Subcutaneous abdominal adipose tissue (tissue), 5 donors: ENCODE measurements around the gene ANKRD9.

Experiments used
- H3K27ac ChIP-seq: one replicate; pipeline ENCODE4 v1.7.0; 2013; ENCODE audit warnings: low read depth, mild to moderate bottlenecking, inconsistent platforms, low read length, moderate library complexity
- H3K27me3 ChIP-seq, 5 donors: one replicate each; pipeline ENCODE4 v1.7.0; 2013; ENCODE audit warnings: low read length in 5 of 5, inconsistent platforms in 1 of 5; ENCODE audit not compliant: control insufficient read depth in 5 of 5, insufficient read depth in 4 of 5
- H3K36me3 ChIP-seq, 5 donors: one replicate each; pipeline ENCODE4 v1.7.0; 2013; ENCODE audit warnings: low read length in 5 of 5; ENCODE audit not compliant: control insufficient read depth in 5 of 5, insufficient read depth in 5 of 5
- H3K4me1 ChIP-seq, 5 donors: one replicate each; pipeline ENCODE4 v1.7.0; 2013; ENCODE audit warnings: low read length in 5 of 5, mild to moderate bottlenecking in 3 of 5, moderate library complexity in 1 of 5; ENCODE audit not compliant: control insufficient read depth in 5 of 5, insufficient read depth in 5 of 5
- H3K4me3 ChIP-seq, 5 donors: one replicate each; pipeline ENCODE4 v1.7.0; 2013; ENCODE audit warnings: low read length in 5 of 5, low read depth in 1 of 5
- H3K9ac ChIP-seq, 5 donors: one replicate each; pipeline ENCODE4 v1.7.0; 2013; ENCODE audit warnings: low read length in 5 of 5, mild to moderate bottlenecking in 4 of 5, moderate library complexity in 3 of 5
- H3K9me3 ChIP-seq, 5 donors: one replicate each; pipeline ENCODE4 v1.7.0; 2013; ENCODE audit warnings: low read length in 5 of 5; ENCODE audit not compliant: control insufficient read depth in 5 of 5
- donor health status: healthy.
- donor health status: healthy.
- donor health status: healthy.
- donor health status: healthy.
- donor health status: healthy.

ANKRD9 gene

DNA sequence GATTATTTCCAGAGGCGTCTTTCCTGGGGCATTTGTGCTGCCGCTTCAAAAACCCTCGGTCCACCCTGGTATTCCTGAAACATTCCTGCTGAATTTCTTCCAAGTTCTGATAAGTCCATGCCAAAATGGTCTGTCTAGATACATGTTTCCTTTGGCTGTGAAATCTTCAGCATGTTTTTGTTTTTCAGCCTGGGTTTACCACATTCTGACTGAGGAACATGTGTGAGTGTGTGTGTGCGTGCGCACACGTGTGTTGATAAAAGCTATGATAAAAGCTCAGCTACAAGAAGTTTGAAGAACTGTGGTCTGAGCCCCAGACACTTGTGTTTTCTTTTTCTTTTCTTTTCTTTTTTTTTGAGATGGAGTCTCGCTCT, 22.4 kb downstream of the ANKRD9 start:
- no peak overlapping the region for H3K27ac ChIP-seq
- no peak overlapping the region for H3K4me3 ChIP-seq
- peaks cover 0 to 4% (median 0%) of the 10 kb centered on the region in 5 donors for H3K9me3 ChIP-seq

DNA sequence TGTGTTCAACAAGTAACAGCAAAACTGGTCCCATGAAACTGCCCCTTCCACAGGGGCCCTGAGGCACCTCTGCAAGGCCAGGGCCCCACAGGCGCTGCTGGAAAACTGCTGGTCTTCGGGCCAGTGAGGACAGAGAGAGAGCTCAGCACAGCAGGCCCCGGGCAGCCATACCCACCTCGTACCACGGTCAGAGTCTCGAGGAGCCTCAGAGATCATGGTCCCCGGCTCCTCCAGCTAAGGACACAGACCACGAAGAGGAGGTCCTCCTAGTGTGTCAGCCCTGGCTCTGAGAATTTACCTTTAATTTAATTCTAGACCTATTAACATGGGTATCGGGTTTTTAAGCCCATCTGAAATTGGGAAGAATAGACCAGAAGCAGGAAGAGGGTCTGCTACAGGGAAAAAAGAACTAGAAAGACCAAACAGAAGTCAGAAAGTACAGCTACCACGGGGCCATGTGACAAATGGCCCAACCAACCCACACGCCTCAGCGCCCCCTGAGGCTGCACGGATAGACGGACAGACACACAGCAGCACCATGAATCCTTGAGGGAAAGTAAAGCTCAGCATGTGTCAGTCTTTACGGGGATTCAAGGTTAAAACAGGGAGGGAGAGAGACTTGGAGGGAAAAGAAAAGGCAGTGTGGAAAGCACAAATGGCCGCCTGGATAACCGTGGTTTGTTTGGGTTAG, 22.9 kb downstream of the ANKRD9 start:
- peaks cover 0 to 4% (median 0%) of the 10 kb centered on the region in 5 donors for H3K9me3 ChIP-seq
- no peak overlapping the region for H3K9ac ChIP-seq
- no peak overlapping the region for H3K4me3 ChIP-seq
- no peak overlapping the region for H3K27ac ChIP-seq
- no peaks in the 10 kb centered on the region for H3K27me3 ChIP-seq
- peaks cover 0 to 4% (median 0%) of the 10 kb centered on the region in 5 donors for H3K4me1 ChIP-seq
- peaks cover 0 to 15% (median 2%) of the 10 kb centered on the region in 5 donors for H3K36me3 ChIP-seq

More for the DNA sequence above, 22.4 kb downstream of the ANKRD9 start:
- peaks cover 0 to 14% (median 2%) of the 10 kb centered on the region in 5 donors for H3K36me3 ChIP-seq
- no peaks in the 10 kb centered on the region for H3K27me3 ChIP-seq
- no peak overlapping the region for H3K9ac ChIP-seq
- peaks cover 0 to 4% (median 0%) of the 10 kb centered on the region in 5 donors for H3K4me1 ChIP-seq

DNA sequence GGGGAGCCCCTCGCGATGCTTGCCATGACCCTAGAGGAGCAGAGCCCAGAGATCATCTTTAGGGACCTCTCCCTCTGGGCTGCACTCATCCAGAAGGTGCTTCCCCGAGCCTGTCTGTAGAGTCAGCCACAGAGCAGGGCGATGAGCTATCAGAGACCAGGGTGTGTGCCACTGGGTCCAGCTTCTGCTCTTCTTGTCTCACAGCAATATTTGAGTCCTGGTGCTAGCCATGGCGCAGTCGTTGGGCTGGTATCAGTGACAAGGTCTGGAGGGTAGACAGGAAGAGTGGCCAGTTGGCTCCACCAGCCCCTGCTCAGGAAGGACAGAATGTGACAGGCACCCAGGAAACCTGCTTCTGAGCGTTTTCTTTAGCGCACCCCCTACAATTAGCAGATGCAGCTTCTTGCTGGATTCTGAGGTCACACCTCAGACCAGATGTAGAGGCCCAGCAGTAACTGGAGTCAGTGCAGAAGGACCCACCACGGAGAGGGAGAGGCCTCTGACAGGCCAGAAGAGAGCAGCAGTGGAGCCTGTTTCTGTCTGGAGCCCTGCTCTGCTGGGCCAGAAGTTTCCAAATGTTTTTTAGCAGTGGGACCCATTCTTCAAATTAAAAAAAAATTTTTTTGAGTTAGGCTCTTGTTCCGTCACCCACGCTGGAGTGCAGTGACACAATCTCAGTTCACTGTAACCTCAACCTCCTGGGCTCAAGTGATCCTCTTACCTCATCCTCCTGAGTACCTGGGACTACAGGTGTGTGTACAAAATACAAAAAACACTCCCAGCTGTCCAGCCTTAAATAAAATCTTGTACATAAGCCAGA, 23.7 kb downstream of the ANKRD9 start:
- Histone ChIP-seq H3K9me3 (peaks cover 0 to 4% (median 0%) of the 10 kb centered on the region in 5 donors), H3K36me3 (peaks cover 0 to 13% (median 2%) of the 10 kb centered on the region in 5 donors), H3K9ac (no peak overlapping the region), H3K4me1 (peaks cover 0 to 4% (median 0%) of the 10 kb centered on the region in 5 donors), H3K27me3 (no peaks in the 10 kb centered on the region), H3K4me3 (no peak overlapping the region), H3K27ac (no peak overlapping the region)

DNA sequence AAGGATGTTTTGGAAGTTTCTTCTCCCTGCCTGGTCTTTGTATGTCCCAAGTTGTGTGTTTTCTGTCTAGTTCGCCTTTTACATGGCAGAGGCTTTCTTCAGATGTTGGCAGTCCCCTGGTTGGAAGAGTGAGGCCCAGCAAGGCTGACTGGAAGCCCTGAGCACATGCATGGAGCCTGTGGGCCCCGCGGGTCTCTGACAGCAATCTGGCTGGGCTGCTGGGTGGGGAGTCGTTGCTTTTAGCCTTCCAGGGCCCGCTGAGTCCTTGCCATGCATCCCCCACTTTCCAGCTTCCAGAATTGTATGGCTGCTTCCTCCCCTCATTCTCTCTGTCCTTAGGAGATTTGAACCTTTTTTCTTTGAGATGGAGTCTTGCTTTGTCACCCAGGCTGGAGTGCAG, 25.3 kb downstream of the ANKRD9 start:
- H3K27ac ChIP-seq = no peak overlapping the region
- peaks cover 0 to 7% (median 6%) of the 10 kb centered on the region in 5 donors for H3K4me1 ChIP-seq
- peaks cover 0 to 4% (median 0%) of the 10 kb centered on the region in 5 donors for H3K9me3 ChIP-seq
- H3K36me3 ChIP-seq = peaks cover 0 to 13% (median 2%) of the 10 kb centered on the region in 5 donors
- no peak overlapping the region for H3K4me3 ChIP-seq
- H3K27me3 ChIP-seq = no peaks in the 10 kb centered on the region
- H3K9ac ChIP-seq = no peak overlapping the region

DNA sequence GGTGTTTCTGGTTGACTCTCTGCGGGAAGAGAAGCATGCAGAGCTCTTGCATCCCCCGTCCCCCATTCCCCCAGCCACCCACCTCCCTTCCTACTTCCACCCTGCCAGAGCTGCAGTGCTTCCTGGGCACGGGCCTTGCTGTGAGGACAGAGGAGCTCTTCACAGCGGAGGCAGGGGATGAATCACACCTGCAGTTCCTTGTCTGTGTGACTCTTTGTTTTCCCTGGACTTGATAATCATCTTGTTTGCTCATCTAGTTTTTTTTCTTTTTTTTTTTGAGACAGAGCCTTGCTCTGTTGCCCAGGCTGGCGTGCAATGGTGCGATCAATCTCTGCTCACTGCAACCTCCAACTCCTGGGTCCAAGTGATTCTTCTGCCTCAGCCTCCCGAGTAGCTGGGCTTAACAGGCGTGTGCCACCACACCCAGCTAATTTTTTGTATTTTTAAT, 27.8 kb downstream of the ANKRD9 start:
- H3K27ac ChIP-seq = no peak overlapping the region
- no peak overlapping the region for H3K9ac ChIP-seq

DNA sequence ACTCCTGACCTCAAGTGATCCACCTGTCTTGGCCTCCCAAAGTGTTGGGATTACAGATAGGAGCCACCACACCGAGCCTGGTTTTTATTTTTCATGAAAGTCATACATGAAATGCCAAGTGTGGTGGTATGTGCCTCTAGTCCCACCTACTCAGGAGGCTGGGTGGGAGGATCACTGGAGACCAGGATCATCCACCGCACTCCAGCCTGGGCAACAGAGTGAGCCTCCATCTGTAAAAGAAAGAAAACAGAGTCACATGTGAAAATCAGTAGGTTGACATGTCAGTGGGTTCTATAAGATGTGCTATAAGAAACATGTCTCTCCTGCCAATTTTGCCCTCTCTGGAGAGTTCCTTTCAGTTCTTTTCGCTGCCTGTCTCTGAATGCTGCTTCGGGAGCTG, 28.2 kb downstream of the ANKRD9 start:
- no peak overlapping the region for H3K4me3 ChIP-seq
- no peak overlapping the region for H3K9ac ChIP-seq
- peaks cover 0 to 10% (median 6%) of the 10 kb centered on the region in 5 donors for H3K4me1 ChIP-seq
- peaks cover 0 to 7% (median under 1%) of the 10 kb centered on the region in 5 donors for H3K36me3 ChIP-seq
- no peaks in the 10 kb centered on the region for H3K27me3 ChIP-seq
- peaks cover 0 to 4% (median 0%) of the 10 kb centered on the region in 5 donors for H3K9me3 ChIP-seq
- H3K27ac ChIP-seq = no peak overlapping the region

More for the DNA sequence above, 27.8 kb downstream of the ANKRD9 start:
- Histone ChIP-seq H3K9me3 (peaks cover 0 to 4% (median 0%) of the 10 kb centered on the region in 5 donors), H3K27me3 (no peaks in the 10 kb centered on the region), H3K4me3 (no peak overlapping the region), H3K36me3 (peaks cover 0 to 12% (median 2%) of the 10 kb centered on the region in 5 donors), H3K4me1 (peaks cover 0 to 10% (median 6%) of the 10 kb centered on the region in 5 donors)

DNA sequence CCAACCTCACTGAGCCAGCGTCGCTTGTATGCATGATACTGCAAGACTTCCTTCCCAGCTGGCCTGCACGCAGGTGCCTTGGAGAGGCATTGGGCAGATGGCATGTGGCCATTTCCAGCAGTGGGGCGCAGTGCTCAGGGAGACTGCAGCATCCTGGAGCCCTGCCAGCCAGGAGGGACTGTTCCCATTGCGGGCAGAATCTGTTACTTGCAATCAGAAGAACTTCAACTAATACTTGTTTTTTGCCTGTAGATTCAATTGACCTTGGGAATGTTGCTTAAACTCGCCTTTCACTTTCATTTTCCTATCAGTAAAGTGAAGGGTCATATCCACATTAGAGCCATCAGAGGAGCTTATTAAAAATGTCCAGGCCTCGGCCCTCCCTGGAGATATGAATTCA, 29.8 kb downstream of the ANKRD9 start:
- Histone ChIP-seq H3K27me3 (no peaks in the 10 kb centered on the region), H3K36me3 (peaks cover 0 to 9% (median 3%) of the 10 kb centered on the region in 5 donors), H3K27ac (no peak overlapping the region), H3K4me3 (peak overlapping the region in 3 of 5 donors; percentile 24 to 51 (median 40)), H3K9me3 (peaks cover 0 to 4% (median 0%) of the 10 kb centered on the region in 5 donors), H3K9ac (peak overlapping the region in 1 of 5 donors; percentile 20), H3K4me1 (peaks cover 0 to 15% (median 9%) of the 10 kb centered on the region in 5 donors)

DNA sequence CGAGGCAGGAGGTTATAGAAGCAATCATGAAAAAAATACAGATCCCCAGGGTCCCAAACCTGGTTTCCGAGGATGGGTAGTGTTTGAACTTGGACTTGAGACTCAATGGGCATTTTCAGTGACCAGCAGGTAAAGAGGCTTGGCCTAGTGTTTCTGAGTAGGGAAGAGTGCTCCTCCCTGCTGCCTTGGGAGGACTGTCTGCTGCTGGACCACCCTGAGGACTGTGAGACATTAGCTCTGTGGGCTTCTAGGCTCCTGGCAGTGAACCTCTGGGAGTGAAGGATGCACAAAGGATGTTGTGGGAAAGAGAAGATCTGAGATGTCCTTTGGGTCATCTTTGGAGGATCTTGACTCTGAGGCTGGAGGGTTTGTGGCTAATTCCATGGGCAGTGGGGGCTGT, 30.5 kb downstream of the ANKRD9 start:
- Histone ChIP-seq H3K36me3 (peaks cover 0 to 9% (median 3%) of the 10 kb centered on the region in 5 donors), H3K9ac (peak overlapping the region in 1 of 5 donors; percentile 51), H3K9me3 (peaks cover 0 to 4% (median 0%) of the 10 kb centered on the region in 5 donors), H3K27me3 (no peaks in the 10 kb centered on the region), H3K4me3 (no peak overlapping the region), H3K27ac (no peak overlapping the region), H3K4me1 (peaks cover 0 to 16% (median 9%) of the 10 kb centered on the region in 5 donors)

DNA sequence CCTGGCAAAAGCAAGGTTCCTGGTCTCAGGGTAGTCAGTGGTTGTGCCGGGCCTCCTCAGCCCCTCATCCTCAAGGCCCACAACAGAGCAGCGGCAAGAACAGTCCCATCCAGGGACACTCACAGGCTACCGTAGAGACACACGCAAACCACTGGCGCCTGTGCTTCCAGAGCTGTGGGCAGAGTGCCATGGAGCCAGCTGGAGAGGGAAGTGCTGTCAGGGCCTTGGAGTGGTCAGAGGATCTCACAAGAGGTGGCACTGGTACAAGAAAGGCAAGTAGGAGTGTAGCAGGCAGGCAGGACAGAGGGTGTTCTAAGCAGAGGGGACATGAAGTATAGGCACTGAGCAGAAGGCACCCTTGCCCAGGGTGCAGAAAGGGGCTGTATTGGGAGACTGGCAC, 34.6 kb downstream of the ANKRD9 start:
- no peaks in the 10 kb centered on the region for H3K9me3 ChIP-seq
- H3K9ac ChIP-seq = no peak overlapping the region
- no peak overlapping the region for H3K4me3 ChIP-seq
- no peak overlapping the region for H3K27ac ChIP-seq
- H3K27me3 ChIP-seq = no peaks in the 10 kb centered on the region
- peaks cover 0 to 15% (median 8%) of the 10 kb centered on the region in 5 donors for H3K4me1 ChIP-seq
- peaks cover 0 to 13% (median 9%) of the 10 kb centered on the region in 5 donors for H3K36me3 ChIP-seq
